Limb (tissue), 2 donors: ENCODE results near the gene GIT1.
"Not testable (repeated sequence)": the region's sequence is repeated elsewhere in the genome, so short reads cannot be mapped to it uniquely, and the experiment has no call there.

ENCODE experiments used
- DNase-seq, 2 donors: peaks; one replicate each; pipeline ENCODE4 v3.0.0-alpha.2; 2016; ENCODE audit errors: extremely low spot score in 2 of 2

The GIT1 gene

GRCh38 chr17:29568331-29569244 is 20.9 kb downstream of the GIT1 start, which contains the start of gene TP53I13:
TP53I13 (plus strand) TSS chr17:29568701; CDS start chr17:29568759, 58 bp downstream.
- DNase-seq, result peak; percentile 90 to 92

GRCh38 chr17:29567554-29568330 is 21.7 kb downstream of the GIT1 start:
- DNase-seq, result peak in 1 of 2 donors; percentile 59

- no peak for DNase-seq
Measured at GRCh38 chr17:29567304-29567553, 22.2 kb downstream of the GIT1 start.

- peak; percentile 21 to 70 for DNase-seq
Measured at GRCh38 chr17:29566473-29567303, 22.8 kb downstream of the GIT1 start, which contains the start of gene ABHD15. ABHD15 (minus strand) TSS chr17:29567037; CDS start chr17:29566966, 71 bp downstream.

GRCh38 chr17:29565643-29566472 is 23.6 kb downstream of the GIT1 start:
- peak in 1 of 2 donors; percentile 49 for DNase-seq

GRCh38 chr17:29563816-29564215 is 25.6 kb downstream of the GIT1 start:
- DNase-seq, result no peak

GRCh38 chr17:29562615-29563014 is 26.8 kb downstream of the GIT1 start:
- DNase-seq, result no peak

GRCh38 chr17:29561554-29562517 is 27.6 kb downstream of the GIT1 start:
- DNase-seq, result no peak

- peak in 1 of 2 donors; percentile 36 for DNase-seq
Measured at GRCh38 chr17:29560316-29560715, 29.1 kb downstream of the GIT1 start.

- DNase-seq, result no peak
Measured at GRCh38 chr17:29559640-29560039, 29.8 kb downstream of the GIT1 start.

- not testable (repeated sequence) for DNase-seq
Measured at GRCh38 chr17:29558139-29558538, 31.3 kb downstream of the GIT1 start.

GRCh38 chr17:29557739-29558116 is 31.7 kb downstream of the GIT1 start:
- DNase-seq, result no peak

- no peak for DNase-seq
Measured at GRCh38 chr17:29557085-29557738, 32.2 kb downstream of the GIT1 start.

- DNase-seq, result no peak
Measured at GRCh38 chr17:29555840-29556239, 33.6 kb downstream of the GIT1 start.

- no peak for DNase-seq
Measured at GRCh38 chr17:29549177-29549923, 40.1 kb downstream of the GIT1 start.

- DNase-seq, result no peak
Measured at GRCh38 chr17:29546830-29547229, 42.6 kb downstream of the GIT1 start.

GRCh38 chr17:29546085-29546484 is 43.4 kb downstream of the GIT1 start:
- no peak for DNase-seq

- no peak for DNase-seq
Measured at GRCh38 chr17:29544066-29544465, 45.4 kb downstream of the GIT1 start.
